NCI-H510A treated with DMSO at 0.1 percent for 48 hours (cell line): ENCODE results near the gene MYO5A.
"Not testable (repeated sequence)": the region's sequence is repeated elsewhere in the genome, so short reads cannot be mapped to it uniquely, and the experiment has no call there.

Source experiments
- DNase-seq: peaks from one replicate; lab custom pipeline; 2025; lab: John Stamatoyannopoulos, UW

MYO5A gene

GRCh38 chr15:52505151-52505550 is 23.5 kb downstream of the MYO5A start:
- DNase-seq: no peak

- no peak for DNase-seq
Measured at GRCh38 chr15:52503788-52504496, 24.7 kb downstream of the MYO5A start.

GRCh38 chr15:52502608-52503007 is 26.1 kb downstream of the MYO5A start:
- no peak for DNase-seq

- no peak for DNase-seq
Measured at GRCh38 chr15:52499506-52499905, 29.2 kb downstream of the MYO5A start.

GRCh38 chr15:52498706-52499105 is 30.0 kb downstream of the MYO5A start:
- no peak for DNase-seq

- no peak for DNase-seq
Measured at GRCh38 chr15:52496776-52497470, 31.8 kb downstream of the MYO5A start.

GRCh38 chr15:52496175-52496574 is 32.5 kb downstream of the MYO5A start:
- no peak for DNase-seq

- no peak for DNase-seq
Measured at GRCh38 chr15:52495125-52495524, 33.6 kb downstream of the MYO5A start.

GRCh38 chr15:52493968-52494367 is 34.7 kb downstream of the MYO5A start:
- DNase-seq: no peak

GRCh38 chr15:52492132-52492531 is 36.5 kb downstream of the MYO5A start:
- DNase-seq: no peak

- no peak for DNase-seq
Measured at GRCh38 chr15:52491472-52491871, 37.2 kb downstream of the MYO5A start.

- not testable (repeated sequence) for DNase-seq
Measured at GRCh38 chr15:52489430-52489829, 39.2 kb downstream of the MYO5A start.

GRCh38 chr15:52488830-52489229 is 39.9 kb downstream of the MYO5A start:
- no peak for DNase-seq

- no peak for DNase-seq
Measured at GRCh38 chr15:52486003-52486996, 42.4 kb downstream of the MYO5A start.

- no peak for DNase-seq
Measured at GRCh38 chr15:52485290-52485689, 43.4 kb downstream of the MYO5A start.

- no peak for DNase-seq
Measured at GRCh38 chr15:52483707-52484106, 45.0 kb downstream of the MYO5A start.

GRCh38 chr15:52481915-52482314 is 46.8 kb downstream of the MYO5A start:
- DNase-seq: no peak

GRCh38 chr15:52480990-52481389 is 47.7 kb downstream of the MYO5A start:
- no peak for DNase-seq

GRCh38 chr15:52466716-52467115 is 62.0 kb downstream of the MYO5A start:
- DNase-seq: no peak

GRCh38 chr15:52466134-52466701 is 62.5 kb downstream of the MYO5A start:
- DNase-seq: no peak

- DNase-seq: no peak
Measured at GRCh38 chr15:52464478-52464877, 64.2 kb downstream of the MYO5A start.

GRCh38 chr15:52464040-52464439 is 64.6 kb downstream of the MYO5A start:
- DNase-seq: no peak
